Left colon (tissue), 2 donors: ENCODE measurements around the gene OPN3. TPM values are rescaled to one million over a fixed set of nuclear protein-coding genes. Genes with fewer than 3 reads are reported as not detected.

Source experiments
- ATAC-seq: fragments of 200-7000 bp; cut with Tn5 transposase; one replicate; pipeline ENCODE4 v1.9.1; 2020; ENCODE audit warnings: mild to moderate bottlenecking, moderate library complexity
- DNase-seq, 2 donors: peaks; one replicate each; pipeline ENCODE4 v3.0.0-alpha.2; 2020
- intact Hi-C, 2 donors: fragments of 100-400 bp; cut with DNase I in 1 of 2; cut with micrococcal nuclease in 1 of 2; formaldehyde crosslinking; loops; one replicate each; pipeline versions ENCODE4 v1.11.2 to v1.14.0; 2022; cut with DNase I, micrococcal nuclease
- total RNA-seq, 2 donors: library from RNA; stranded (reverse); fragmentation: NEBNext Ultra II Directional; extraction: Animal tissue kit (Norgen Biotek cat#: 25700); gene quantifications; one replicate each; pipeline ENCODE4 v1.2.1, GENCODE V29; 2021
- donor health status: DM: no; HTN: no; CAD: no.
- donor health status: DM: yes; HTN: yes; CAD: no.

Gene OPN3
- total RNA-seq, 2 donors from 2014 or later = 27.1 to 61.0 TPM

GRCh38 chr1:241630899-241631298 is 9.3 kb downstream of the OPN3 start:
- intact Hi-C loops = no loop called here
- DNase-seq = no peak
- ATAC-seq = no peak

GRCh38 chr1:241630476-241630875 is 9.7 kb downstream of the OPN3 start:
- no peak for ATAC-seq
- intact Hi-C loops = no loop called here
- DNase-seq = no peak

GRCh38 chr1:241630005-241630404 is 10.2 kb downstream of the OPN3 start:
- intact Hi-C loops = no loop called here
- ATAC-seq (no peak), DNase-seq (no peak)

- intact Hi-C loops = no loop called here
- DNase-seq (peak in 1 of 2 donors; percentile 25), ATAC-seq (peak; percentile 67)
Observed at GRCh38 chr1:241627453-241628259, 12.5 kb downstream of the OPN3 start.

- intact Hi-C loops = no loop called here
- ATAC-seq (peak; percentile 87), DNase-seq (no peak)
Observed at GRCh38 chr1:241624935-241625334, 15.2 kb downstream of the OPN3 start.

GRCh38 chr1:241622669-241623068 is 17.5 kb downstream of the OPN3 start:
- intact Hi-C loops = no loop called here
- ATAC-seq (no peak), DNase-seq (no peak)

GRCh38 chr1:241617426-241617825 is 22.7 kb downstream of the OPN3 start:
- intact Hi-C loops = no loop called here
- ATAC-seq = no peak

GRCh38 chr1:241615043-241615974 is 24.9 kb downstream of the OPN3 start:
- DNase-seq (peak; percentile 24 to 30), ATAC-seq (peak; percentile 88)
- intact Hi-C loops = no loop called here

More at GRCh38 chr1:241617426-241617825, 22.7 kb downstream of the OPN3 start:
- DNase-seq = no peak

GRCh38 chr1:241614572-241614971 is 25.6 kb downstream of the OPN3 start:
- intact Hi-C loops = loop anchor here in 1 of 2 donors (5.0 kb wide), 1 partner anchor 218 kb away; no protein-coding TSS in a partner anchor

GRCh38 chr1:241614144-241614543 is 26.0 kb downstream of the OPN3 start:
- DNase-seq = no peak
- intact Hi-C loops = loop anchor here in 1 of 2 donors (5.0 kb wide), 1 partner anchor 218 kb away; no protein-coding TSS in a partner anchor
- ATAC-seq = no peak

More at GRCh38 chr1:241614572-241614971, 25.6 kb downstream of the OPN3 start:
- no peak for ATAC-seq
- no peak for DNase-seq

GRCh38 chr1:241612533-241613477 is 27.4 kb downstream of the OPN3 start:
- ATAC-seq (no peak), DNase-seq (no peak)
- intact Hi-C loops = loop anchor here in 1 of 2 donors (5.0 kb wide), 1 partner anchor 219 kb away; no protein-coding TSS in a partner anchor

- intact Hi-C loops = loop anchor here in 1 of 2 donors (5.0 kb wide), 1 partner anchor 221 kb away; no protein-coding TSS in a partner anchor
Observed at GRCh38 chr1:241611736-241612135, 28.4 kb downstream of the OPN3 start.

GRCh38 chr1:241611063-241611462 is 29.1 kb downstream of the OPN3 start:
- no peak for DNase-seq
- intact Hi-C loops = loop anchor here in 1 of 2 donors (5.0 kb wide), 1 partner anchor 221 kb away; no protein-coding TSS in a partner anchor
- ATAC-seq = peak; percentile 63

More at GRCh38 chr1:241611736-241612135, 28.4 kb downstream of the OPN3 start:
- DNase-seq = no peak
- ATAC-seq = no peak

GRCh38 chr1:241610056-241610815 is 29.9 kb downstream of the OPN3 start:
- intact Hi-C loops = loop anchor here in 1 of 2 donors (5.0 kb wide), 1 partner anchor 222 kb away; no protein-coding TSS in a partner anchor
- peak; percentile 91 for ATAC-seq
- DNase-seq = peak; percentile 37 to 39

- ATAC-seq (no peak), DNase-seq (no peak)
- intact Hi-C loops = no loop called here
Observed at GRCh38 chr1:241608379-241609033, 31.7 kb downstream of the OPN3 start.

GRCh38 chr1:241607497-241607896 is 32.7 kb downstream of the OPN3 start:
- DNase-seq = no peak
- intact Hi-C loops = no loop called here
- ATAC-seq = no peak

GRCh38 chr1:241606544-241606943 is 33.6 kb downstream of the OPN3 start:
- DNase-seq (no peak), ATAC-seq (no peak)
- intact Hi-C loops = no loop called here
